ENCODE measurements around the gene SNED1.

DNA sequence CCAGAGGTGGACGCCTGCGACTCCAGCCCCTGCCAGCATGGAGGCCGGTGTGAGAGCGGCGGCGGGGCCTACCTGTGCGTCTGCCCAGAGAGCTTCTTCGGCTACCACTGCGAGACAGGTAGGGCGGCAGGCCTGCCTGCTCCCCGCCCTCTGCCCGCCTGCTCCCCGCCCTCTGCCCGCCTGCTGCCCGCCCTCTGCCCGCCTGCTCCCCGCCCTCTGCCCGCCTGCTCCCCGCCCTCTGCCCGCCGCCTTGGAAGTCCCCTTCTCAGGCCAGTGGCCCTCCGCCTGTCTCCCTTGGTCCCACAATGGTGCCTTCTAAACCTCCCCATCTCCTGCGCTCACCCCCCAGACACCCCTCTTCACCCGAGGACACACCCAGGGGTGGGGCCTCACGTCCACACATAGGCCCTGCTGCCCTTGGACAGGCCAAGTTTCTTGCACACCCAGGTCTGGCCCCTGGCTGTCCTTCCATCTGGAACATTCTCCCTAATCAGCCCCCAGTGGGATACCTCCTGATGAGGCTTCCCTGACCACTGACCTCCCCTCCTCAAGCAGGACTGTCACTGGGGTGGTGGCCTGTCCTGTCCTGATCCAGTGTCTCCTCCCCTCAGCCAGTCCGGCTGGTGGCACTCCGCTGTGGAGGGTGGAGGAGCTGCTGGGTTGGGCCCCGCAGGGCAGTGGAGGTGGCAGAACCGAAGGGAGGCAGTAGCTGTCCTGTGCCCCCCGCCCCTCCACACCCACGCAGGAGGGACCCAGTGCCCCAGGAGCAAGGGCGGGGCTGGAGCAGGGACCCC is 65.8 kb downstream of the SNED1 start:
- TF ChIP-seq EZH2 (IDR thresholded peaks at IDR 0.05; ENCODE audit: borderline replicate concordance, low read length) (no peak), CTCF (conservative IDR thresholded peaks at IDR 0.05 in 1 of 2, IDR thresholded peaks at IDR 0.05 in 1 of 2; ENCODE audit: extremely low read depth in 1 of 2, insufficient read depth in 1 of 2, low read depth in 1 of 2, low read length in 2 of 2) (no peak)

Data from mammary epithelial cell (primary cell).